BLaER1 treated with 17β-estradiol and CSF1 and Interleukin-3, amounts not matched to agents 10 nM and 100 nM (cell line): ENCODE data around the gene PNPO.
"Not testable (repeated sequence)": the region's sequence is repeated elsewhere in the genome, so short reads cannot be mapped to it uniquely, and the experiment has no call there.

Source experiments
- H3K27ac ChIP-seq, 11 experiments: shearing (Covaris generic); formaldehyde crosslinking; 2 replicates each; pipeline ENCODE4 v1.8.1; 2022
- H3K27me3 ChIP-seq, 11 experiments: shearing (Covaris generic); formaldehyde crosslinking; 2 replicates each; pipeline ENCODE4 v1.8.1; 2022
- H3K36me3 ChIP-seq, 11 experiments: shearing (Covaris generic); formaldehyde crosslinking; 2 replicates each; pipeline ENCODE4 v1.8.1; 2022
- H3K4me1 ChIP-seq, 10 experiments: shearing (Covaris generic); formaldehyde crosslinking; 2 replicates each; pipeline ENCODE4 v1.8.1; 2022
- H3K4me2 ChIP-seq, 11 experiments: shearing (Covaris generic); formaldehyde crosslinking; 2 replicates each; pipeline ENCODE4 v1.8.1; 2022
- H3K4me3 ChIP-seq, 10 experiments: shearing (Covaris generic); formaldehyde crosslinking; 2 replicates each; pipeline ENCODE4 v1.8.1; 2022
- H3K9ac ChIP-seq, 11 experiments: shearing (Covaris generic); formaldehyde crosslinking; 2 replicates each; pipeline ENCODE4 v1.8.1; 2022
- H3K9me3 ChIP-seq, 11 experiments: shearing (Covaris generic); formaldehyde crosslinking; replicated peaks in 1 of 11; 2 replicates each; pipeline ENCODE4 v1.8.1; 2022
- H4K20me1 ChIP-seq, 11 experiments: shearing (Covaris generic); formaldehyde crosslinking; 2 replicates each; pipeline ENCODE4 v1.8.1; 2022
- Cebpa-rat ChIP-seq, 11 experiments: shearing (Covaris generic); IDR thresholded peaks; 2 replicates each; pipeline ENCODE4 v1.8.1; 2022

PNPO gene

DNA sequence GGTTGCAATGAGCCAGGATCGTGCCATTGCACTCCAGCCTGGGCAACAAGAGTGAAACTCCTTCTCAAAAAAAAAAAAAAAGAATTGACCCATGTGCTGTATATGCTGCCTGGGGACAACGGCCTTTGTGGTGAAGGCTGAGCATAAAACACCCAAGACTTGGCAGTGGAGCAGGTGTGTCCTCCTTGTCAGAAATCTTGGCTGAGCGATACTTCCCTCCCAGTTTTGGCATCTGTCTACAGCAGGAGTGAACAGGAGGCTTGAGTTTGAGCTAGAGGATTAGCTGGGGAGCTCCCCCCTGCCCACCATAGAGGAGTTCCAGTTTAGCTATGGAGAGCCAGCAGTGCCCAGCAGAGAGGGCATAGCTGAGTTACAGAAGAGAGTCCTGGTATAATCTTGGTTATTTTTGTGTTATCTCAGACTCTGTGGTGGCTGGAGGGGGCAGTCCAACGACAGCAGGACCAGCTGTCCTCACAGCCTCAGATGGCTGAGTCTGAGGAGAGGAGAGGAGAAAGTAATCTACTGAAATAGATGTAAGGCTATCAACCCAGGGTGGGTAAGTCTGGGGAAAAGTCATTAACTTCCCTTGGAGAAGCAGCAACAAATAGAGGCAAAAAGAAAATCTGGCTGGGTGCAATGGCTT lies 26.9 kb upstream of the PNPO start:
- H3K27ac ChIP-seq, result peak overlapping the region in 2 of 11 experiments; percentile 5 to 13; a peak in 1 of 22 replicates
- H3K4me1 ChIP-seq, result peaks cover 13 to 26% (median 20%) of the 10 kb centered on the region in 10 experiments
- H3K9ac ChIP-seq, result no peak overlapping the region
- no peak for TF ChIP-seq Cebpa-rat (IDR thresholded peaks at IDR 0.05)
- H3K27me3 ChIP-seq, result no peaks in the 10 kb centered on the region
- H4K20me1 ChIP-seq, result peaks cover 0 to 42% (median 10%) of the 10 kb centered on the region in 11 experiments; a peak in 10 of 22 replicates
- H3K4me3 ChIP-seq, result no peak overlapping the region
- H3K4me2 ChIP-seq, result peak overlapping the region in 5 of 11 experiments; percentile 1 to 35 (median 31); a peak in 6 of 22 replicates
- peaks cover 42 to 73% (median 56%) of the 10 kb centered on the region in 11 experiments for H3K36me3 ChIP-seq
- no peaks in the 10 kb centered on the region for H3K9me3 ChIP-seq

GRCh38 chr17:47915776-47916398 lies 25.5 kb upstream of the PNPO start:
- peaks cover 0 to 32% (median 10%) of the 10 kb centered on the region in 11 experiments; a peak in 10 of 22 replicates for H4K20me1 ChIP-seq
- H3K27ac ChIP-seq, result peak overlapping the region in 1 of 11 experiments; percentile 30; a peak in 3 of 22 replicates

DNA sequence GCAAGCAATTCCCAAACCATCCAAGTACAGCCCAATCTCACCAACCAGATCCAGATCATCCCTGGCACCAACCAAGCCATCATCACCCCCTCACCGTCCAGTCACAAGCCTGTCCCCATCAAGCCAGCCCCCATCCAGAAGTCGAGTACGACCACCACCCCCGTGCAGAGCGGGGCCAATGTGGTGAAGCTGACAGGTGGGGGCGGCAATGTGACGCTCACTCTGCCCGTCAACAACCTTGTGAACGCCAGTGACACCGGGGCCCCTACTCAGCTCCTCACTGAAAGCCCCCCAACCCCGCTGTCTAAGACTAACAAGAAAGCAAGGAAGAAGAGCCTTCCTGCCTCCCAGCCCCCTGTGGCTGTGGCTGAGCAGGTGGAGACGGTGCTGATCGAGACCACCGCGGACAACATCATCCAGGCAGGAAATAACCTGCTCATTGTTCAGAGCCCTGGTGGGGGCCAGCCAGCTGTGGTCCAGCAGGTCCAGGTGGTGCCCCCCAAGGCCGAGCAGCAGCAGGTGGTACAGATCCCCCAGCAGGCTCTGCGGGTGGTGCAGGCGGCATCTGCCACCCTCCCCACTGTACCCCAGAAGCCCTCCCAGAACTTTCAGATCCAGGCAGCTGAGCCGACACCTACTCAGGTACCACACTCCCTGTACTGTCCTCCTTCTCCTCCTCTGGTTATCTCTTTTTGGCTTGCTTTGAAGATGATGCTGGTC lies 24.7 kb upstream of the PNPO start:
- no peak overlapping the region for H3K4me3 ChIP-seq
- no peak for TF ChIP-seq Cebpa-rat (IDR thresholded peaks at IDR 0.05)
- peaks cover 43 to 78% (median 61%) of the 10 kb centered on the region in 11 experiments for H3K36me3 ChIP-seq
- H3K27ac ChIP-seq, result 0 out of 22 replicates have a peak overlapping the region, but pooled peaks of 1 of the 11 experiments have one; percentile 30
- no peaks in the 10 kb centered on the region for H3K27me3 ChIP-seq
- H3K4me1 ChIP-seq, result peaks cover 14 to 31% (median 20%) of the 10 kb centered on the region in 10 experiments
- peaks cover 0 to 27% (median 10%) of the 10 kb centered on the region in 11 experiments; a peak in 10 of 22 replicates for H4K20me1 ChIP-seq
- no peak overlapping the region for H3K4me2 ChIP-seq
- H3K9me3 ChIP-seq, result no peaks in the 10 kb centered on the region
- no peak overlapping the region for H3K9ac ChIP-seq

More at GRCh38 chr17:47915776-47916398, 25.5 kb upstream of the PNPO start:
- no peak for TF ChIP-seq Cebpa-rat (IDR thresholded peaks at IDR 0.05)
- no peak overlapping the region for H3K9ac ChIP-seq
- H3K9me3 ChIP-seq, result no peaks in the 10 kb centered on the region
- H3K4me3 ChIP-seq, result no peak overlapping the region
- H3K27me3 ChIP-seq, result no peaks in the 10 kb centered on the region
- no peak overlapping the region for H3K4me2 ChIP-seq
- peaks cover 37 to 75% (median 58%) of the 10 kb centered on the region in 11 experiments for H3K36me3 ChIP-seq
- peaks cover 14 to 31% (median 20%) of the 10 kb centered on the region in 10 experiments for H3K4me1 ChIP-seq

- 0 out of 20 replicates have a peak overlapping the region, but pooled peaks of 2 of the 10 experiments have one; percentile 8 to 35 for H3K4me3 ChIP-seq
- H3K9me3 ChIP-seq, result no peaks in the 10 kb centered on the region
- H3K27ac ChIP-seq, result peak overlapping the region in 1 of 11 experiments; percentile 4; a peak in 1 of 22 replicates
- H3K4me2 ChIP-seq, result peak overlapping the region; percentile 6 to 85 (median 68); a peak in 20 of 22 replicates
- no peak for TF ChIP-seq Cebpa-rat (IDR thresholded peaks at IDR 0.05)
- H3K4me1 ChIP-seq, result peaks cover 14 to 31% (median 20%) of the 10 kb centered on the region in 10 experiments
- H4K20me1 ChIP-seq, result peaks cover 0 to 19% (median 10%) of the 10 kb centered on the region in 11 experiments; a peak in 9 of 22 replicates
- H3K9ac ChIP-seq, result no peak overlapping the region
- H3K36me3 ChIP-seq, result peaks cover 40 to 84% (median 69%) of the 10 kb centered on the region in 11 experiments
- H3K27me3 ChIP-seq, result no peaks in the 10 kb centered on the region
Measured at GRCh38 chr17:47917581-47917980, 23.8 kb upstream of the PNPO start.

- Histone ChIP-seq H3K27me3 (no peaks in the 10 kb centered on the region), H4K20me1 (peaks cover 0 to 18% (median 10%) of the 10 kb centered on the region in 11 experiments; a peak in 9 of 22 replicates), H3K9me3 (no peaks in the 10 kb centered on the region), H3K27ac (peak overlapping the region in 1 of 11 experiments; percentile 4; a peak in 1 of 22 replicates), H3K4me2 (peak overlapping the region; percentile 6 to 85 (median 68); a peak in 20 of 22 replicates), H3K9ac (no peak overlapping the region), H3K36me3 (peaks cover 44 to 88% (median 73%) of the 10 kb centered on the region in 11 experiments), H3K4me1 (peaks cover 14 to 31% (median 20%) of the 10 kb centered on the region in 10 experiments), H3K4me3 (peak overlapping the region in 2 of 10 experiments; percentile 8 to 35; a peak in 1 of 20 replicates)
- 0 out of 22 replicates have a peak, but pooled peaks of 1 of the 11 experiments have one; percentile 31 for TF ChIP-seq Cebpa-rat (IDR thresholded peaks at IDR 0.05)
Measured at GRCh38 chr17:47918006-47918405, 23.4 kb upstream of the PNPO start.

- Histone ChIP-seq H4K20me1 (peaks cover 0 to 13% (median 7%) of the 10 kb centered on the region in 11 experiments; a peak in 9 of 22 replicates), H3K27ac (no peak overlapping the region), H3K27me3 (no peaks in the 10 kb centered on the region), H3K36me3 (peaks cover 54 to 98% (median 83%) of the 10 kb centered on the region in 11 experiments), H3K4me1 (peaks cover 14 to 31% (median 17%) of the 10 kb centered on the region in 10 experiments), H3K9ac (no peak overlapping the region), H3K9me3 (no peaks in the 10 kb centered on the region), H3K4me2 (0 out of 22 replicates have a peak overlapping the region, but pooled peaks of 1 of the 11 experiments have one; percentile 85), H3K4me3 (no peak overlapping the region)
- no peak for TF ChIP-seq Cebpa-rat (IDR thresholded peaks at IDR 0.05)
Measured at GRCh38 chr17:47918991-47919390, 22.4 kb upstream of the PNPO start.

- Histone ChIP-seq H3K4me1 (peaks cover 9 to 31% (median 13%) of the 10 kb centered on the region in 10 experiments; a peak in 19 of 20 replicates), H3K36me3 (peaks cover 57 to 100% (median 92%) of the 10 kb centered on the region in 11 experiments)
- H4K20me1 ChIP-seq, H3K9ac ChIP-seq, H3K27ac ChIP-seq, H3K4me3 ChIP-seq, H3K27me3 ChIP-seq, H3K4me2 ChIP-seq, H3K9me3 ChIP-seq: not testable (repeated sequence)
Measured at GRCh38 chr17:47919889-47920288, 21.5 kb upstream of the PNPO start.

DNA sequence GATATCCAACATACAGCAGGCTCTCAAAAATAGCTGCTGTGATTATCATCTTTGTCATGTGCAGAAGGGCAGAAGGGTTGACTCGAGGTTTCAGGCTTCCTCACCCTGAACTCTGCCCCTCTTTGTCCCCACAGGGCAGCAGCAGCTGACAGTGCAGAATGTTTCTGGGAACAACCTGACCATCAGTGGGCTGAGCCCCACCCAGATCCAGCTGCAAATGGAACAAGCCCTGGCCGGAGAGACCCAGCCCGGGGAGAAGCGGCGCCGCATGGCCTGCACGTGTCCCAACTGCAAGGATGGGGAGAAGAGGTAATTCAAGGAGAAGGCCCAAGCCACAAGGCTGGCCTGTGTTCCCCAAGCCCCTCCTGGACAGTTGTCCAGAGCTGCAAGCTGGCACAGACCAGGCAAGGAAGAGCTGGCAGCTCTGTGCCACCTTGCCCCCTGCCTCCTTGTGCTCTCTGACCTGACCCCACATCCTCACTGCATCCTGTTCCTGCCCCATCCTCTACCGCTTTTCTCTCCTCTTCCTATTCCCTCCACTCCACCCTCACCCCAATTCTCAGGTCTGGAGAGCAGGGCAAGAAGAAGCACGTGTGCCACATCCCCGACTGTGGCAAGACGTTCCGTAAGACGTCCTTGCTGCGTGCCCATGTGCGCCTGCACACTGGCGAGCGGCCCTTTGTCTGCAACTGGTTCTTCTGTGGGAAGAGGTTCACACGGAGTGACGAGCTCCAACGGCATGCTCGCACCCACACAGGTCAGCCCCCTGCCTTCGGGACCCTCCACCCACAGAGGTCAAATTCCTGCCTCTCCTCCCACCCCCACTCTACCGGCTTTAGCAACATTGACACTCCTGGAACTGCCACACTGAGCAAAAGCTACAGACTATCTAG lies 16.3 kb upstream of the PNPO start:
- H3K9me3 ChIP-seq, result no peaks in the 10 kb centered on the region
- no peak overlapping the region for H3K9ac ChIP-seq
- H3K4me2 ChIP-seq, result no peak overlapping the region
- peaks cover 83 to 99% (median 96%) of the 10 kb centered on the region in 11 experiments for H3K36me3 ChIP-seq
- H3K4me3 ChIP-seq, result no peak overlapping the region
- H3K27me3 ChIP-seq, result no peaks in the 10 kb centered on the region
- H3K4me1 ChIP-seq, result 0 out of 20 replicates have a peak, but pooled peaks cover 0 to under 1% (median 0%) of the 10 kb centered on the region in 10 experiments
- TF ChIP-seq Cebpa-rat (IDR thresholded peaks at IDR 0.05), result no peak
- H3K27ac ChIP-seq, result no peak overlapping the region
- H4K20me1 ChIP-seq, result peaks cover 0 to 12% (median 0%) of the 10 kb centered on the region in 11 experiments; a peak in 3 of 22 replicates
